ENCODE results near the gene VSX1. TPM values are rescaled to one million over a fixed set of nuclear protein-coding genes. Genes with fewer than 3 reads are reported as not detected.
A peak's percentile ranks its signal among the peaks of the same experiment; 100 is the strongest.

The VSX1 gene
- total and polyA plus RNA-seq, 11 donors: 0.19 to 0.96 (median 0.49) TPM; not detected in 5

DNA sequence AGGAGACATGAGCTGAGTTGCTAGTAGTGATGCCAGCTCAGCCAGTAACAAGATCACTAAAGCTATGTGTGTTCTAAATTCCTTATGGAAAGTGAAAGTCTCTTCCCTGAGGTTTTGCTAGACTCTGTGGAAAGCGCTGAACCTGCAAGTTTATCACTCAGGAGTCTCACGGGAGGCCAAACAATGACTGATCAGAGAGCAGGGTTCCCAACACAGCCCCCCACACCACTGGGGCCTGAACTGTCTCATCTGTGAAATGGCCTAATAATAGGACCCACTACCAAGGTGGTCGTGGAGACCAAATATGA lies 43.9 kb downstream of the VSX1 start:
- no peaks in the 10 kb centered on the region for H3K9me3 ChIP-seq
- peak overlapping the region; percentile 25 to 96 (median 90) for H3K27ac ChIP-seq
- H3K4me1 ChIP-seq: peaks cover 28 to 99% (median 93%) of the 10 kb centered on the region in 12 donors
- no peaks in the 10 kb centered on the region for H3K27me3 ChIP-seq
- H3K36me3 ChIP-seq: no peaks in the 10 kb centered on the region
- H3K4me3 ChIP-seq: no peak overlapping the region
- no peak for TF ChIP-seq POLR2A (IDR thresholded peaks at IDR 0.05)
- TF ChIP-seq, protein P1, sequence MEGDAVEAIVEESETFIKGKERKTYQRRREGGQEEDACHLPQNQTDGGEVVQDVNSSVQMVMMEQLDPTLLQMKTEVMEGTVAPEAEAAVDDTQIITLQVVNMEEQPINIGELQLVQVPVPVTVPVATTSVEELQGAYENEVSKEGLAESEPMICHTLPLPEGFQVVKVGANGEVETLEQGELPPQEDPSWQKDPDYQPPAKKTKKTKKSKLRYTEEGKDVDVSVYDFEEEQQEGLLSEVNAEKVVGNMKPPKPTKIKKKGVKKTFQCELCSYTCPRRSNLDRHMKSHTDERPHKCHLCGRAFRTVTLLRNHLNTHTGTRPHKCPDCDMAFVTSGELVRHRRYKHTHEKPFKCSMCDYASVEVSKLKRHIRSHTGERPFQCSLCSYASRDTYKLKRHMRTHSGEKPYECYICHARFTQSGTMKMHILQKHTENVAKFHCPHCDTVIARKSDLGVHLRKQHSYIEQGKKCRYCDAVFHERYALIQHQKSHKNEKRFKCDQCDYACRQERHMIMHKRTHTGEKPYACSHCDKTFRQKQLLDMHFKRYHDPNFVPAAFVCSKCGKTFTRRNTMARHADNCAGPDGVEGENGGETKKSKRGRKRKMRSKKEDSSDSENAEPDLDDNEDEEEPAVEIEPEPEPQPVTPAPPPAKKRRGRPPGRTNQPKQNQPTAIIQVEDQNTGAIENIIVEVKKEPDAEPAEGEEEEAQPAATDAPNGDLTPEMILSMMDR (IDR thresholded peaks at IDR 0.05): no peak
- DNase-seq: no peak
- 56 to 67% (median 62%) methylated on average over 3 of the region's 3 CpGs for WGBS, 4 donors
- no peak for ATAC-seq
- intact Hi-C loops (cut with DNase I): loop anchor here in 3 of 10 donors (2.0 to 5.0 kb wide), 2 partner anchors 15 to 41 kb away; no protein-coding TSS in a partner anchor

DNA sequence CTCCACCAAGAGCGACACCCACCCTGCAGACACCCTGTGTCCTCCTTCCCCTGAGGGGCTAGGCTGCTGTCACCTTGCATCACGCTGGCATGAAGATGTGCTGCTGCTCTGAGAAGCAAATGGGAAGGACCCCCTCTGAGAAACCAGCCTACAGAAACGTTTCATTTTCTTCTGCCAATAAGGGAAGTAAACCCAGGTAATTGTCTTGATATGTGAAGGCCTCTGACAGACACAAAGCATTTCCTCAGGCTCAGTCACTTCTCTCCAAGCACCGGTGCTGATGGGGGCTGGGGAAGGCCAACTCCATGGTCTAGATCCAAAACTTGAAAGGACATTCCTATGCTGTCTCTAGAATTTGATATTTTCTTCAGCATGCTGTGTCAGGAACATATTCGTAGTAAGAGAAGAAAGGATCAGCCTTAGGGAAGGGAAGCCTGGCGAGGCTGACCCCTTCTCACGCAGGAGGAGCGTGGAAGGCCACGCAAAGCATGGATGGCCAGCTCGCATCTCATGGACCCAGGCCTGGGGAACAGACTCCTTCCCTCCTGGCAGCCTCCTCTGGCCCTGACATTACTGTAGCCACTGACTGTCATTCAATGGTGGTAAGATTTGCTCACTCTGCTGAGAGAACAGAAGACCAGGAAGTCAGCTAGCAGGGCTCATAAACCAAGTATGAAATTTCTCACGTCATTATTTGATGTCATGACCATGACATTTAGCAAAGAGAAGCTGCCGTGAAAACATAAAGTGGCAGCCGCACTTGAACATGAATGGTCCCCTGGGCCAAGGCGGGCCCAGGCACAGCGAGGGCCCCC lies 44.4 kb downstream of the VSX1 start:
- 67 to 75% (median 71%) methylated on average over 15 of the region's 15 CpGs for WGBS, 4 donors
- Histone ChIP-seq H3K36me3 (no peaks in the 10 kb centered on the region), H3K27me3 (no peaks in the 10 kb centered on the region), H3K4me1 (peaks cover 28 to 99% (median 93%) of the 10 kb centered on the region in 12 donors), H3K27ac (peak overlapping the region in 11 of 12 donors; percentile 25 to 96 (median 91)), H3K9me3 (no peaks in the 10 kb centered on the region), H3K4me3 (no peak overlapping the region)
- no peak for ATAC-seq
- no peak for TF ChIP-seq POLR2A (IDR thresholded peaks at IDR 0.05)
- TF ChIP-seq, protein P1 (IDR thresholded peaks at IDR 0.05): no peak
- DNase-seq: peak in 2 of 5 donors; percentile 17 to 19
- intact Hi-C loops (cut with DNase I): loop anchor here in 3 of 10 donors (2.0 to 5.0 kb wide), 2 partner anchors 15 to 40 kb away; no protein-coding TSS in a partner anchor

DNA sequence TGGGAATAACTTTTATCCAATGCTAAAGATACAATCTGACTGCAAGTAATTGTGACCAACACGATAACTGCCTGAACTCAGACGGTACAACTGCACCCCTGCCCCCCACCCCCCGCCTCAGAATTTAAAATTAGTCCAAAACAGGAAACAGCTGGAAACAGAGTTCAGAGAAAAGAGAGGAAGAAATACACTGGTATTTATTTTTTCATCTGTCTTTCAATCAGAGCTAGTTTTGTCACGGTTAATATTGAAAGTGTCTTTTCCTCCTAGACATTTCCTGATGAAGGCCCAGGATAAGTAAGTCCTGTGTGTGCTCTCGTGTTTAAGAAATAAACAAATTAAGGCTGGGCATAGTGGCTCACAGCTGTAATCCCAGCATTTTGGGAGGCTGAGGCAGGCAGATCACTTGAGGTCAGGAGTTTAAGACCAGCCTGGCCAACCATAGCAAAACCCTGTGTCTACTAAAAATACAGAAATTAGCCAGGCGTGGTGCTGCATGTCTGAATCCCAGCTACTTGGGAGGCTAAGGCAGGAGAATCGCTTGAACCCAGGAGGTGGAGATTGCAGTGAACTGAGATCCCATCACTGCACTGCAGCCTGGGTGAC lies 45.5 kb downstream of the VSX1 start:
- no peaks in the 10 kb centered on the region for H3K27me3 ChIP-seq
- H3K4me3 ChIP-seq: peak overlapping the region in 1 of 12 donors; percentile 4
- peak in 2 of 5 donors; percentile 10 to 19 for DNase-seq
- no peaks in the 10 kb centered on the region for H3K9me3 ChIP-seq
- intact Hi-C loops (cut with DNase I): loop anchor here in 1 of 10 donors (5.0 kb wide), 1 partner anchor 39 kb away; no protein-coding TSS in a partner anchor
- WGBS, 4 donors: 15 to 28% (median 18%) methylated on average over 7 of the region's 7 CpGs
- no peaks in the 10 kb centered on the region for H3K36me3 ChIP-seq
- TF ChIP-seq, protein P1 (IDR thresholded peaks at IDR 0.05): no peak
- no peak for TF ChIP-seq POLR2A (IDR thresholded peaks at IDR 0.05)
- peaks cover 30 to 99% (median 93%) of the 10 kb centered on the region in 12 donors for H3K4me1 ChIP-seq
- ATAC-seq: no peak
- peak overlapping the region in 11 of 12 donors; percentile 25 to 96 (median 91) for H3K27ac ChIP-seq

DNA sequence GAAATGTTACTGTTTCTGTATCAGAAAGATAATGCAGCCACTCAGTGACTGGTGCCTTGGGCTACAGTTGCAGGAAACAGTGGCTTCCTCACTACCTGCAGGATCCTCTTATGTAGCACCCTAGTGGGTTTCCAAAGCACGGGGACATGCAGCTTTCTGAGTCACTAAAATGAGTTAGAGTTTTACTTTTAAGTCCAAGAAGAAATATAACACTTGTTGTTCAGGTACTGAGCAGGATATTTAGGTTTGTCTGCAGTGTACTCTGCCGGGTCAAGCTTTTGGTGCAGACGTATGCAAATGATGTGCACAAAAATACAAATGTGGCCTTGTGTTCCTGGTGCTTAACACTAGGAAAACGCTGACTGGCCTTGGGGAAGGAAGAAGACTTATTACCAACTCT lies 46.0 kb downstream of the VSX1 start:
- H3K9me3 ChIP-seq: no peaks in the 10 kb centered on the region
- 14 to 25% (median 17%) methylated on average over 4 of the region's 4 CpGs for WGBS, 4 donors
- H3K27me3 ChIP-seq: no peaks in the 10 kb centered on the region
- intact Hi-C loops (cut with DNase I): loop anchor here in 2 of 10 donors (2.0 to 5.0 kb wide), 2 partner anchors 39 to 41 kb away; no protein-coding TSS in a partner anchor
- ATAC-seq (no peak), DNase-seq (peak in 2 of 5 donors; percentile 6 to 22)
- TF ChIP-seq, protein P1 (IDR thresholded peaks at IDR 0.05): no peak
- TF ChIP-seq POLR2A (IDR thresholded peaks at IDR 0.05): no peak
- no peak overlapping the region for H3K4me3 ChIP-seq
- peaks cover 0 to 3% (median 0%) of the 10 kb centered on the region in 9 donors for H3K36me3 ChIP-seq
- peak overlapping the region in 11 of 12 donors; percentile 25 to 96 (median 91) for H3K27ac ChIP-seq
- H3K4me1 ChIP-seq: peaks cover 30 to 99% (median 93%) of the 10 kb centered on the region in 12 donors
